GM23248 (cell line): ENCODE data around the gene GPC3.

ENCODE experiments used
- EZH2 ChIP-seq: fragments of 200-600 bp; sonication (generic); IDR thresholded peaks from 2 replicates; pipeline ENCODE4 v1.6.1; 2018; ENCODE audit warnings: antibody characterized with exemption, mild to moderate bottlenecking; ENCODE audit not compliant: insufficient read depth, poor library complexity, severe bottlenecking
- EZH2phosphoT487 ChIP-seq: fragments of 200-600 bp; sonication (generic); IDR thresholded peaks from 2 replicates; pipeline ENCODE4 v1.6.1; 2018; ENCODE audit warnings: antibody characterized with exemption, moderate library complexity, mild to moderate bottlenecking, low read depth; ENCODE audit not compliant: insufficient read depth

DNA sequence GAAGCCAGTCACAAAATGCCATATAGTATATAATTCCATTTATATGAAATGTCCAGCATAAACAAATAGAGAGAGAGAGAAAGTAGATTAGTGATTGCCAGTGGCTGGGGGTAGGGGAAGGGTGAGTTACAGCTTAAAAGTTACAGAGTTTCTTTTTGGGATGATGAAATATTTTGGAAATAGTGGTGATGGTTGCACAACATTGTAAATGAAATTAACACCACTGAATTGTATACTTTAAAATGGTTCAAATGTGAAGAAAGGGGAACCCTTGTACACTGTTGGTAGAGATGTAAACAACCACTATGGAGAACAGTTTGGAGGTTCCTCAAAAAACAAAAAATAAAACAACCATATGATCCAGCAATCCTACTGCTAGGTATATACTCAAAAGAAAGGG is 439.0 kb downstream of the GPC3 start:
- TF ChIP-seq EZH2 (no peak), EZH2phosphoT487 (no peak)
